ENCODE results near the gene SH2D6. TPM values are rescaled to one million over a fixed set of nuclear protein-coding genes. Genes with fewer than 3 reads are reported as not detected.
A peak's percentile ranks its signal among the peaks of the same experiment; 100 is the strongest.

The SH2D6 gene
- total and polyA plus RNA-seq, 9 of the 15 experiments (the other 6 are each of a cell fraction or from before 2014, with no cell fraction given) = 0.07 to 0.76 (median 0.33) TPM; not detected in 2

GRCh38 chr2:85436836-85437487, 18.4 kb downstream of the SH2D6 start:
- in situ Hi-C loops (cut with MboI) = no loop called here
- ChIA-PET POLR2A (interaction anchor here (0.5 to 63.9 kb wide), 15 partner anchors 8 to 761 kb away, joined by 3 to 1576 read pairs (median 4); partner anchors contain the start of genes C2orf68, ELMOD3, MAT2A and RETSAT), CTCF (ENCODE audit: low intra/inter-chr PET ratio) (interaction anchor here (0.7 kb wide), 1 partner anchor 15 kb away, joined by 3 read pairs; no protein-coding TSS in a partner anchor)
- TF ChIP-seq ZSCAN32 (CRISPR knock-in tag; IDR thresholded peaks at IDR 0.05) = no peak
- TF ChIP-seq ZNF583 (CRISPR knock-in tag; IDR thresholded peaks at IDR 0.05) = 0 out of 2 replicates have a peak, but pooled peaks have one; percentile 9
- TF ChIP-seq ZNF143 (CRISPR knock-in tag; IDR thresholded peaks at IDR 0.05) = no peak
- no peak for TF ChIP-seq ZNF699 (CRISPR knock-in tag; IDR thresholded peaks at IDR 0.05; ENCODE audit: insufficient replicate concordance)
- TF ChIP-seq DEAF1 (CRISPR knock-in tag; IDR thresholded peaks at IDR 0.05) = 0 out of 2 replicates have a peak, but pooled peaks have one; percentile 19
- no peak for TF ChIP-seq POLR2B (IDR thresholded peaks at IDR 0.05; ENCODE audit: low read depth, partially characterized antibody)
- TF ChIP-seq ZNF507 (tag; conservative IDR thresholded peaks at IDR 0.05) = no peak
- peak; percentile 25; the same call in 1 of the 2 replicates for TF ChIP-seq DMBX1 (CRISPR knock-in tag; IDR thresholded peaks at IDR 0.05; ENCODE audit: borderline replicate concordance)
- no peak for TF ChIP-seq ESRRA (IDR thresholded peaks at IDR 0.05; ENCODE audit: borderline replicate concordance, low read depth)
- TF ChIP-seq PTRF (tag; IDR thresholded peaks at IDR 0.05) = 0 out of 2 replicates have a peak, but pooled peaks have one; percentile 37
- TF ChIP-seq SIN3A (IDR thresholded peaks at IDR 0.05; ENCODE audit: borderline replicate concordance in 2 of 2, control insufficient read depth in 1 of 2, low read depth in 2 of 2, low read length in 2 of 2) = no peak
- 0 out of 2 replicates have a peak, but pooled peaks have one; percentile 23 for TF ChIP-seq ETV1 (tag; conservative IDR thresholded peaks at IDR 0.05; ENCODE audit: low read depth)
- H3K27me3 ChIP-seq (ENCODE audit: control insufficient read depth in 2 of 2, insufficient read depth in 2 of 2, low read length in 2 of 2) = no peaks in the 10 kb centered on the region
- FAIRE-seq (no peak), ATAC-seq (peak; percentile 2; the same call in 2 of the 3 replicates), DNase-seq (ENCODE audit: extremely low read depth in 1 of 4, low spot score in 3 of 4) (no peak)
- H3K9ac ChIP-seq (ENCODE audit: insufficient read depth in 1 of 2, low read depth in 2 of 2, low read length in 2 of 2) = peak overlapping the region; percentile 73 to 90; a peak in 3 of 4 replicates
- intact Hi-C loops (cut with micrococcal nuclease) = loop anchor here (5.0 kb wide), 2 partner anchors 60 to 100 kb away; partner anchors contain the start of gene MAT2A
- no peaks in the 10 kb centered on the region for H3K36me3 ChIP-seq (ENCODE audit: control insufficient read depth, insufficient read depth, low read length)
- no peaks in the 10 kb centered on the region; the same call in 2 of the 3 replicates for H3K79me2 ChIP-seq (ENCODE audit: control insufficient read depth, insufficient read depth, low read length)
- no TSS peak for BruUV-seq (replicated peaks)
- no peaks in the 10 kb centered on the region for H3K9me3 ChIP-seq (replicated peaks; ENCODE audit: control insufficient read depth, insufficient read depth, low read depth, low read length)
- H4K20me1 ChIP-seq (replicated peaks; ENCODE audit: control insufficient read depth, insufficient read depth, low read length) = no peaks in the 10 kb centered on the region
- H3K4me1 ChIP-seq (replicated peaks in 1 of 2; ENCODE audit: control insufficient read depth in 2 of 2, insufficient read depth in 2 of 2, low read length in 2 of 2) = peaks cover 28 to 54% of the 10 kb centered on the region in 2 experiments
- H3K27ac ChIP-seq (ENCODE audit: extremely low read depth, low read depth, low read length) = peak overlapping the region; percentile 79
- no peaks in the 10 kb centered on the region for H3K9me1 ChIP-seq (ENCODE audit: control insufficient read depth, insufficient read depth, low read length)
- peak overlapping the region; percentile 58 for H3K4me2 ChIP-seq (ENCODE audit: insufficient read depth, low read length)
- WGBS (ENCODE audit: insufficient coverage, low coverage, missing lambda C conversion rate) = 31% methylated on average over 8 of the region's 10 CpGs
- H3K4me3 ChIP-seq = peak overlapping the region; percentile 32; the same call in 1 of the 2 replicates
- H2AFZ ChIP-seq (ENCODE audit: low read depth, low read length) = peak overlapping the region; percentile 75

Data from K562 (cell line).